HepG2 (cell line): Measurements from ENCODE around the gene LHB. TPM values are rescaled to one million over a fixed set of nuclear protein-coding genes. Genes with fewer than 3 reads are reported as not detected.

Experiments
- ATAC-seq: fragments of 200-7000 bp; cut with Tn5 transposase; 3 replicates; pipeline ENCODE4 v1.9.1; 2020; ENCODE audit warnings: mild to moderate bottlenecking, moderate library complexity
- BruUV-seq: library from RNA; stranded (reverse); fragments of 400-500 nt; replicated peaks from 2 replicates; lab custom pipeline; 2021; lab: Mats Ljungman, UMichigan
- CTCF ChIA-PET: fragments of 300-600 bp; formaldehyde crosslinking; extraction: SDS; loops from one replicate; lab custom pipeline; 2021; ENCODE audit warnings: low total read pairs, inconsistent platforms, low intra/inter-chr PET ratio; lab: Yijun Ruan, JAX
- POLR2A ChIA-PET: fragments of 350-600 bp; sonication (Branson Sonifier 250); formaldehyde crosslinking; loops from one replicate; lab custom pipeline; 2020; ENCODE audit warnings: antibody characterized with exemption, inconsistent platforms; lab: Yijun Ruan, JAX
- DNase-seq: peaks from one replicate; pipeline ENCODE4 v3.0.0-alpha.2; 2015; ENCODE audit warnings: low spot score
- FAIRE-seq: peaks from 3 replicates; lab custom pipeline; 2011; peaks lifted over from hg19 to GRCh38; lab: Jason Lieb, UNC
- H2AFZ ChIP-seq: one replicate; pipeline ENCODE4 v1.6.1; 2011; ENCODE audit warnings: low read length, inconsistent platforms
- H3K27ac ChIP-seq: fragments of 300-600 bp; 3 replicates; pipeline ENCODE4 v1.8.0; 2011; ENCODE audit warnings: mixed run types, mild to moderate bottlenecking, mixed read lengths, low read length, inconsistent platforms; ENCODE audit not compliant: insufficient read depth; ENCODE audit errors: extremely low read length
- H3K27me3 ChIP-seq, 2 experiments: fragments of 200-600 bp in 1 of 2; 2 replicates in 1 of 2; 3 replicates in 1 of 2; pipeline versions ENCODE4 v1.6.0 to v1.8.0; 2011; ENCODE audit warnings: low read length in 2 of 2, mild to moderate bottlenecking in 2 of 2, moderate library complexity in 2 of 2, inconsistent platforms in 1 of 2; ENCODE audit not compliant: insufficient read depth in 2 of 2, control insufficient read depth in 1 of 2
- H3K36me3 ChIP-seq, 2 experiments: fragments of 200-600 bp in 1 of 2; replicated peaks in 1 of 2; 2 replicates in 1 of 2; 3 replicates in 1 of 2; pipeline versions ENCODE4 v1.5.1 to v1.8.0; 2011; ENCODE audit warnings: low read length in 2 of 2, inconsistent platforms in 1 of 2; ENCODE audit not compliant: insufficient read depth in 2 of 2, control insufficient read depth in 1 of 2
- H3K4me1 ChIP-seq: 2 replicates; pipeline ENCODE4 v1.5.1; 2012; ENCODE audit warnings: low read length, inconsistent platforms; ENCODE audit not compliant: insufficient read depth
- H3K4me2 ChIP-seq: 2 replicates; pipeline ENCODE4 v1.6.0; 2011; ENCODE audit warnings: low read depth, low read length, inconsistent platforms
- H3K4me3 ChIP-seq, 3 experiments: fragments of 200-600 bp in 1 of 3; sonication (generic), shearing (Covaris generic) in 1 of 3; replicated peaks in 1 of 3; 2 replicates each; pipeline ENCODE4 v1.5.1; 2011 to 2016; ENCODE audit warnings: low read length in 3 of 3, inconsistent platforms in 2 of 3, low read depth in 2 of 3, mild to moderate bottlenecking in 2 of 3, control low read depth in 1 of 3, mixed read lengths in 1 of 3; ENCODE audit not compliant: insufficient read depth in 1 of 3
- H3K79me2 ChIP-seq: one replicate; pipeline ENCODE4 v1.6.1; 2011; ENCODE audit warnings: low read length, inconsistent platforms; ENCODE audit not compliant: insufficient read depth
- H3K9ac ChIP-seq: 2 replicates; pipeline ENCODE4 v1.6.0; 2011; ENCODE audit warnings: mild to moderate bottlenecking, low read depth, low read length, inconsistent platforms; ENCODE audit not compliant: insufficient read depth
- H3K9me3 ChIP-seq: 2 replicates; pipeline ENCODE4 v1.5.1; 2012; ENCODE audit warnings: mild to moderate bottlenecking, low read length
- H4K20me1 ChIP-seq: 2 replicates; pipeline ENCODE4 v1.6.0; 2011; ENCODE audit warnings: inconsistent platforms, mild to moderate bottlenecking, low read length, moderate library complexity; ENCODE audit not compliant: insufficient read depth
- ETS1 ChIP-seq: sonication (generic); formaldehyde crosslinking; IDR thresholded peaks from 2 replicates; pipeline ENCODE4 v1.4.0; 2020; ENCODE audit warnings: missing genetic modification reagents
- RBAK ChIP-seq: sonication (generic); formaldehyde crosslinking; IDR thresholded peaks from 2 replicates; pipeline ENCODE4 v1.5.1; 2020; ENCODE audit warnings: mild to moderate bottlenecking, missing genetic modification reagents
- SMARCC2 ChIP-seq: fragments of 450-650 bp; IDR thresholded peaks from 2 replicates; pipeline ENCODE4 v1.6.1; 2017; ENCODE audit warnings: antibody characterized with exemption, mild to moderate bottlenecking
- SOX13 ChIP-seq, 3 experiments: fragments of 450-650 bp in 1 of 3; sonication (generic) in 1 of 3; formaldehyde crosslinking in 1 of 3; IDR thresholded peaks in 2 of 3; conservative IDR thresholded peaks in 1 of 3; 2 replicates each; pipeline versions ENCODE4 v1.5.0 to v1.6.1; 2016 to 2020; ENCODE audit warnings: antibody characterized with exemption in 1 of 3, mild to moderate bottlenecking in 1 of 3, missing compliant biosample characterization in 1 of 3, missing genetic modification reagents in 1 of 3, moderate library complexity in 1 of 3
- SP140L ChIP-seq: sonication (generic); formaldehyde crosslinking; IDR thresholded peaks from 2 replicates; pipeline ENCODE4 v1.4.0; 2020; ENCODE audit warnings: missing genetic modification reagents, borderline replicate concordance
- SRSF4 ChIP-seq: fragments of 200-400 bp; formaldehyde crosslinking; IDR thresholded peaks from one replicate; pipeline ENCODE4 v1.6.1; 2018; ENCODE audit warnings: mild to moderate bottlenecking, low read depth, low read length, moderate library complexity; ENCODE audit not compliant: poor library complexity, severe bottlenecking
- SSRP1 ChIP-seq: IDR thresholded peaks from 2 replicates; pipeline ENCODE4 v1.6.1; 2016; ENCODE audit warnings: control low read depth
- ZNF276 ChIP-seq: sonication (generic); formaldehyde crosslinking; IDR thresholded peaks from 2 replicates; pipeline ENCODE4 v1.4.0; 2020; ENCODE audit warnings: mild to moderate bottlenecking, low read depth, missing genetic modification reagents
- ZNF446 ChIP-seq: sonication (generic); formaldehyde crosslinking; IDR thresholded peaks from 2 replicates; pipeline ENCODE4 v1.5.0; 2020; ENCODE audit warnings: mild to moderate bottlenecking, missing genetic modification reagents
- ZNF720 ChIP-seq: sonication (generic); formaldehyde crosslinking; IDR thresholded peaks from 2 replicates; pipeline ENCODE4 v1.4.0; 2020; ENCODE audit warnings: missing genetic modification reagents
- WGBS: methylation state at CpG from one replicate; pipeline ENCODE4 v1.1.6; 2017; ENCODE audit warnings: low lambda C conversion rate; 5-methylcytosine and 5-hydroxymethylcytosine counted together
- in situ Hi-C: cut with HindIII; loops from 2 replicates; pipeline ENCODE4 v1.10.0; 2017; ENCODE audit warnings: low pct_unique_long_range_greater_than_20kb; ENCODE audit not compliant: extremely low pct_ligation_motif_present
- intact Hi-C: fragments of 100-400 bp; cut with micrococcal nuclease; formaldehyde crosslinking; loops from one replicate; pipeline ENCODE4 v1.10.0; 2022; ENCODE audit not compliant: unreplicated experiment
- polyA plus RNA-seq, 8 experiments: library from polyadenylated mRNA; depleted of rRNA in 3 of 8; stranded (reverse) in 7 of 8; unstranded in 1 of 8; fragments of >200 nt; fragmentation: Illumina TruSeq in 4 of 8; extraction: Trizol in 4 of 8; gene quantifications; 2 replicates each; pipeline versions ENCODE4 v1.2.1 to v1.2.3, GENCODE V29; 2011 to 2016; ENCODE audit warnings: low read depth in 4 of 8, missing spikeins in 1 of 8, mixed read lengths in 1 of 8; ENCODE audit not compliant: insufficient read depth in 1 of 8
- total RNA-seq, 5 experiments: library from RNA; depleted of rRNA; stranded (reverse); fragments of >200 nt; fragmentation: Illumina TruSeq; extraction: Trizol; gene quantifications; 2 replicates each; pipeline ENCODE4 v1.2.3, GENCODE V29; 2016; ENCODE audit warnings: low read depth in 1 of 5

The LHB gene
- total and polyA plus RNA-seq, 2 of the 13 experiments (the other 11 are each of a cell fraction or from before 2014, with no cell fraction given), result not detected

GRCh38 chr19:49022116-49022515 is 5.2 kb upstream of the LHB start:
- ChIA-PET CTCF (no interaction called here), POLR2A (no interaction called here)
- no peak overlapping the region for H2AFZ ChIP-seq
- ATAC-seq, result no peak
- no TSS peak for BruUV-seq
- H3K4me1 ChIP-seq, result peaks cover 27% of the 10 kb centered on the region
- intact Hi-C loops, result no loop called here
- H4K20me1 ChIP-seq, result no peaks in the 10 kb centered on the region
- WGBS, result 43% methylated on average over 9 of the region's 9 CpGs
- H3K4me2 ChIP-seq, result no peak overlapping the region
- peaks cover 0 to 25% of the 10 kb centered on the region in 2 experiments; a peak in 3 of 5 replicates for H3K27me3 ChIP-seq
- in situ Hi-C loops, result no loop called here
- FAIRE-seq, result no peak
- H3K27ac ChIP-seq, result no peak overlapping the region
- DNase-seq, result no peak
- H3K79me2 ChIP-seq, result no peaks in the 10 kb centered on the region
- H3K9me3 ChIP-seq, result no peaks in the 10 kb centered on the region
- TF ChIP-seq RBAK (CRISPR knock-in tag) (no peak), ZNF720 (CRISPR knock-in tag) (no peak), SOX13 (IDR thresholded peaks at IDR 0.05) (no peak), SOX13 (CRISPR knock-in tag; conservative IDR thresholded peaks at IDR 0.05 in 1 of 2, IDR thresholded peaks at IDR 0.05 in 1 of 2) (no peak), ZNF446 (CRISPR knock-in tag) (no peak), SMARCC2 (no peak), SP140L (no peak), ZNF276 (CRISPR knock-in tag) (no peak), SSRP1 (CRISPR knock-in tag) (no peak), SRSF4 (no peak), ETS1 (no peak)
- no peaks in the 10 kb centered on the region for H3K36me3 ChIP-seq
- H3K4me3 ChIP-seq, result no peak overlapping the region
- H3K9ac ChIP-seq, result no peak overlapping the region
